Measurements from ENCODE around the gene SDK1. TPM values are rescaled to one million over a fixed set of nuclear protein-coding genes. Genes with fewer than 3 reads are reported as not detected.

SDK1 gene
- total and polyA plus RNA-seq, 2 experiments from 2014 or later = 2.1 to 10.0 TPM

GRCh38 chr7:3585826-3586225 lies 284.8 kb downstream of the SDK1 start:
- DNase-seq (ENCODE audit: low spot score) (peak; percentile 47), ATAC-seq (peak; percentile 89)
- Histone ChIP-seq H2AFZ (peak overlapping the region; percentile 52; the same call in 1 of the 2 replicates), H3K27me3 (ENCODE audit: insufficient read depth) (no peaks in the 10 kb centered on the region), H3F3A (replicated peaks; ENCODE audit: low read depth) (no peaks in the 10 kb centered on the region), H3K27ac (ENCODE audit: low read depth) (peak overlapping the region; percentile 18; the same call in 1 of the 2 replicates), H3K4me3 (no peak overlapping the region), H3K79me2 (replicated peaks; ENCODE audit: insufficient read depth) (no peaks in the 10 kb centered on the region), H3K4me2 (peak overlapping the region; percentile 57; the same call in 1 of the 2 replicates), H3K4me1 (ENCODE audit: insufficient read depth) (peaks cover 13% of the 10 kb centered on the region), H4K20me1 (replicated peaks; ENCODE audit: insufficient read depth) (no peaks in the 10 kb centered on the region), H3K36me3 (ENCODE audit: insufficient read depth) (no peaks in the 10 kb centered on the region), H3K9me2 (ENCODE audit: insufficient read depth) (0 out of 2 replicates have a peak, but pooled peaks cover 4% of the 10 kb centered on the region)
- H3K9me3 Mint-ChIP-seq = peaks cover 4% of the 10 kb centered on the region; the same call in 2 of the 3 replicates
- no peaks in the 10 kb centered on the region for H3K27me3 Mint-ChIP-seq (ENCODE audit: insufficient read depth, low read depth, poor library complexity)
- H3K4me1 Mint-ChIP-seq = peaks cover 4% of the 10 kb centered on the region; the same call in 2 of the 3 replicates
- H3K36me3 Mint-ChIP-seq (ENCODE audit: low read depth) = peaks cover 3% of the 10 kb centered on the region; the same call in 1 of the 3 replicates
- H3K4me3 Mint-ChIP-seq = no peak overlapping the region
- TF ChIP-seq POLR2AphosphoS5 (IDR thresholded peaks at IDR 0.05; ENCODE audit: low read depth) (no peak), ZNF331 (CRISPR knock-in tag; IDR thresholded peaks at IDR 0.05; ENCODE audit: low read depth) (no peak), NANOG (IDR thresholded peaks at IDR 0.05; ENCODE audit: borderline replicate concordance) (peak; percentile 10; the same call in 1 of the 2 replicates)
- H3K27ac Mint-ChIP-seq = no peak overlapping the region

DNA sequence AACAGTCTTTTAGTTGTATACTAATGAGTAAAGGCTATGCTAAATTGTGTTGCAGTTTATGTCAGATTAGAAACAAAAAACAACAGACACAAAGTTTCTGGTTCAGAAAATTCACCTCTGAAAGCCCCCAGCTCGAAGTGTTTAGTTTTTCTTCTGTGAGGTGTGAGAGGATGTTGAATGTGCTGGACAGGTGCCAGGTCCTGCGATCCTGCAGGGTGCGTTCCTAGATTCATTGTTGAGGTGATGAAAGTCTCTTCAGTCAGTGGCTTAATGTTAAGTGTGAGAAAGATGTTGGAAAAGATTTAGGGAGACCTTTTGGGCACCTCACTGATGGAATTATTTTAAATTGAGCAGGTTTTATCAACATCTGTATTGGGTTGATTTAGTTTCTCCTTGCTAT lies 287.3 kb downstream of the SDK1 start:
- no peak for ATAC-seq
- Histone ChIP-seq H3F3A (replicated peaks; ENCODE audit: low read depth) (no peaks in the 10 kb centered on the region), H3K4me3 (no peak overlapping the region), H3K27ac (ENCODE audit: low read depth) (no peak overlapping the region), H3K4me2 (no peak overlapping the region), H2AFZ (no peak overlapping the region), H3K36me3 (ENCODE audit: insufficient read depth) (no peaks in the 10 kb centered on the region), H3K4me1 (ENCODE audit: insufficient read depth) (peaks cover 24% of the 10 kb centered on the region), H3K9me2 (ENCODE audit: insufficient read depth) (0 out of 2 replicates have a peak, but pooled peaks cover 4% of the 10 kb centered on the region), H4K20me1 (replicated peaks; ENCODE audit: insufficient read depth) (no peaks in the 10 kb centered on the region; the same call in 1 of the 2 replicates), H3K79me2 (replicated peaks; ENCODE audit: insufficient read depth) (no peaks in the 10 kb centered on the region), H3K27me3 (ENCODE audit: insufficient read depth) (no peaks in the 10 kb centered on the region)
- no peak for TF ChIP-seq NANOG (IDR thresholded peaks at IDR 0.05; ENCODE audit: borderline replicate concordance)
- no peak for TF ChIP-seq JUNB (IDR thresholded peaks at IDR 0.05; ENCODE audit: unreplicated experiment)
- Mint-ChIP-seq H3K9me3 (no peaks in the 10 kb centered on the region), H3K4me1 (peaks cover 22% of the 10 kb centered on the region), H3K36me3 (ENCODE audit: low read depth) (no peaks in the 10 kb centered on the region), H3K4me3 (no peak overlapping the region), H3K27me3 (ENCODE audit: insufficient read depth, low read depth, poor library complexity) (no peaks in the 10 kb centered on the region), H3K27ac (no peak overlapping the region)
- no peak for DNase-seq (ENCODE audit: low spot score)

GRCh38 chr7:3589752-3590151 lies 288.7 kb downstream of the SDK1 start:
- peaks cover 24% of the 10 kb centered on the region for H3K4me1 ChIP-seq (ENCODE audit: insufficient read depth)
- Mint-ChIP-seq H3K4me1 (peaks cover 25% of the 10 kb centered on the region), H3K9me3 (no peaks in the 10 kb centered on the region), H3K27ac (no peak overlapping the region), H3K4me3 (no peak overlapping the region), H3K27me3 (ENCODE audit: insufficient read depth, low read depth, poor library complexity) (no peaks in the 10 kb centered on the region), H3K36me3 (ENCODE audit: low read depth) (no peaks in the 10 kb centered on the region)
- 0 out of 2 replicates have a peak, but pooled peaks cover 4% of the 10 kb centered on the region for H3K9me2 ChIP-seq (ENCODE audit: insufficient read depth)
- H4K20me1 ChIP-seq (replicated peaks; ENCODE audit: insufficient read depth) = no peaks in the 10 kb centered on the region; the same call in 1 of the 2 replicates
- no peaks in the 10 kb centered on the region for H3K79me2 ChIP-seq (replicated peaks; ENCODE audit: insufficient read depth)
- ATAC-seq (no peak), DNase-seq (ENCODE audit: low spot score) (no peak)
- H3K27ac ChIP-seq (ENCODE audit: low read depth) = no peak overlapping the region
- no peak overlapping the region for H2AFZ ChIP-seq
- H3K4me2 ChIP-seq = no peak overlapping the region
- H3K27me3 ChIP-seq (ENCODE audit: insufficient read depth) = no peaks in the 10 kb centered on the region
- H3F3A ChIP-seq (replicated peaks; ENCODE audit: low read depth) = no peaks in the 10 kb centered on the region
- no peak overlapping the region for H3K4me3 ChIP-seq
- no peaks in the 10 kb centered on the region for H3K36me3 ChIP-seq (ENCODE audit: insufficient read depth)
- TF ChIP-seq, protein P1, sequence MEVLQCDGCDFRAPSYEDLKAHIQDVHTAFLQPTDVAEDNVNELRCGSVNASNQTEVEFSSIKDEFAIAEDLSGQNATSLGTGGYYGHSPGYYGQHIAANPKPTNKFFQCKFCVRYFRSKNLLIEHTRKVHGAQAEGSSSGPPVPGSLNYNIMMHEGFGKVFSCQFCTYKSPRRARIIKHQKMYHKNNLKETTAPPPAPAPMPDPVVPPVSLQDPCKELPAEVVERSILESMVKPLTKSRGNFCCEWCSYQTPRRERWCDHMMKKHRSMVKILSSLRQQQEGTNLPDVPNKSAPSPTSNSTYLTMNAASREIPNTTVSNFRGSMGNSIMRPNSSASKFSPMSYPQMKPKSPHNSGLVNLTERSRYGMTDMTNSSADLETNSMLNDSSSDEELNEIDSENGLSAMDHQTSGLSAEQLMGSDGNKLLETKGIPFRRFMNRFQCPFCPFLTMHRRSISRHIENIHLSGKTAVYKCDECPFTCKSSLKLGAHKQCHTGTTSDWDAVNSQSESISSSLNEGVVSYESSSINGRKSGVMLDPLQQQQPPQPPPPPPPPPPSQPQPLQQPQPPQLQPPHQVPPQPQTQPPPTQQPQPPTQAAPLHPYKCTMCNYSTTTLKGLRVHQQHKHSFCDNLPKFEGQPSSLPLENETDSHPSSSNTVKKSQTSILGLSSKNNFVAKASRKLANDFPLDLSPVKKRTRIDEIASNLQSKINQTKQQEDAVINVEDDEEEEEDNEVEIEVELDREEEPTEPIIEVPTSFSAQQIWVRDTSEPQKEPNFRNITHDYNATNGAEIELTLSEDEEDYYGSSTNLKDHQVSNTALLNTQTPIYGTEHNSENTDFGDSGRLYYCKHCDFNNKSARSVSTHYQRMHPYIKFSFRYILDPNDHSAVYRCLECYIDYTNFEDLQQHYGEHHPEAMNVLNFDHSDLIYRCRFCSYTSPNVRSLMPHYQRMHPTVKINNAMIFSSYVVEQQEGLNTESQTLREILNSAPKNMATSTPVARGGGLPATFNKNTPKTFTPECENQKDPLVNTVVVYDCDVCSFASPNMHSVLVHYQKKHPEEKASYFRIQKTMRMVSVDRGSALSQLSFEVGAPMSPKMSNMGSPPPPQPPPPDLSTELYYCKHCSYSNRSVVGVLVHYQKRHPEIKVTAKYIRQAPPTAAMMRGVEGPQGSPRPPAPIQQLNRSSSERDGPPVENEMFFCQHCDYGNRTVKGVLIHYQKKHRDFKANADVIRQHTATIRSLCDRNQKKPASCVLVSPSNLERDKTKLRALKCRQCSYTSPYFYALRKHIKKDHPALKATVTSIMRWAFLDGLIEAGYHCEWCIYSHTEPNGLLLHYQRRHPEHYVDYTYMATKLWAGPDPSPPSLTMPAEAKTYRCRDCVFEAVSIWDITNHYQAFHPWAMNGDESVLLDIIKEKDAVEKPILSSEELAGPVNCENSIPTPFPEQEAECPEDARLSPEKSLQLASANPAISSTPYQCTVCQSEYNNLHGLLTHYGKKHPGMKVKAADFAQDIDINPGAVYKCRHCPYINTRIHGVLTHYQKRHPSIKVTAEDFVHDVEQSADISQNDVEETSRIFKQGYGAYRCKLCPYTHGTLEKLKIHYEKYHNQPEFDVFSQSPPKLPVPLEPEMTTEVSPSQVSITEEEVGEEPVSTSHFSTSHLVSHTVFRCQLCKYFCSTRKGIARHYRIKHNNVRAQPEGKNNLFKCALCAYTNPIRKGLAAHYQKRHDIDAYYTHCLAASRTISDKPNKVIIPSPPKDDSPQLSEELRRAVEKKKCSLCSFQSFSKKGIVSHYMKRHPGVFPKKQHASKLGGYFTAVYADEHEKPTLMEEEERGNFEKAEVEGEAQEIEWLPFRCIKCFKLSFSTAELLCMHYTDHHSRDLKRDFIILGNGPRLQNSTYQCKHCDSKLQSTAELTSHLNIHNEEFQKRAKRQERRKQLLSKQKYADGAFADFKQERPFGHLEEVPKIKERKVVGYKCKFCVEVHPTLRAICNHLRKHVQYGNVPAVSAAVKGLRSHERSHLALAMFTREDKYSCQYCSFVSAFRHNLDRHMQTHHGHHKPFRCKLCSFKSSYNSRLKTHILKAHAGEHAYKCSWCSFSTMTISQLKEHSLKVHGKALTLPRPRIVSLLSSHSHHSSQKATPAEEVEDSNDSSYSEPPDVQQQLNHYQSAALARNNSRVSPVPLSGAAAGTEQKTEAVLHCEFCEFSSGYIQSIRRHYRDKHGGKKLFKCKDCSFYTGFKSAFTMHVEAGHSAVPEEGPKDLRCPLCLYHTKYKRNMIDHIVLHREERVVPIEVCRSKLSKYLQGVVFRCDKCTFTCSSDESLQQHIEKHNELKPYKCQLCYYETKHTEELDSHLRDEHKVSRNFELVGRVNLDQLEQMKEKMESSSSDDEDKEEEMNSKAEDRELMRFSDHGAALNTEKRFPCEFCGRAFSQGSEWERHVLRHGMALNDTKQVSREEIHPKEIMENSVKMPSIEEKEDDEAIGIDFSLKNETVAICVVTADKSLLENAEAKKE (CRISPR knock-in tag; IDR thresholded peaks at IDR 0.05) = no peak
- TF ChIP-seq STAT1 (IDR thresholded peaks at IDR 0.05; ENCODE audit: unreplicated experiment) (no peak), POLR2AphosphoS5 (IDR thresholded peaks at IDR 0.05; ENCODE audit: low read depth) (no peak), NANOG (IDR thresholded peaks at IDR 0.05; ENCODE audit: borderline replicate concordance) (no peak)
- TF ChIP-seq, protein P2, sequence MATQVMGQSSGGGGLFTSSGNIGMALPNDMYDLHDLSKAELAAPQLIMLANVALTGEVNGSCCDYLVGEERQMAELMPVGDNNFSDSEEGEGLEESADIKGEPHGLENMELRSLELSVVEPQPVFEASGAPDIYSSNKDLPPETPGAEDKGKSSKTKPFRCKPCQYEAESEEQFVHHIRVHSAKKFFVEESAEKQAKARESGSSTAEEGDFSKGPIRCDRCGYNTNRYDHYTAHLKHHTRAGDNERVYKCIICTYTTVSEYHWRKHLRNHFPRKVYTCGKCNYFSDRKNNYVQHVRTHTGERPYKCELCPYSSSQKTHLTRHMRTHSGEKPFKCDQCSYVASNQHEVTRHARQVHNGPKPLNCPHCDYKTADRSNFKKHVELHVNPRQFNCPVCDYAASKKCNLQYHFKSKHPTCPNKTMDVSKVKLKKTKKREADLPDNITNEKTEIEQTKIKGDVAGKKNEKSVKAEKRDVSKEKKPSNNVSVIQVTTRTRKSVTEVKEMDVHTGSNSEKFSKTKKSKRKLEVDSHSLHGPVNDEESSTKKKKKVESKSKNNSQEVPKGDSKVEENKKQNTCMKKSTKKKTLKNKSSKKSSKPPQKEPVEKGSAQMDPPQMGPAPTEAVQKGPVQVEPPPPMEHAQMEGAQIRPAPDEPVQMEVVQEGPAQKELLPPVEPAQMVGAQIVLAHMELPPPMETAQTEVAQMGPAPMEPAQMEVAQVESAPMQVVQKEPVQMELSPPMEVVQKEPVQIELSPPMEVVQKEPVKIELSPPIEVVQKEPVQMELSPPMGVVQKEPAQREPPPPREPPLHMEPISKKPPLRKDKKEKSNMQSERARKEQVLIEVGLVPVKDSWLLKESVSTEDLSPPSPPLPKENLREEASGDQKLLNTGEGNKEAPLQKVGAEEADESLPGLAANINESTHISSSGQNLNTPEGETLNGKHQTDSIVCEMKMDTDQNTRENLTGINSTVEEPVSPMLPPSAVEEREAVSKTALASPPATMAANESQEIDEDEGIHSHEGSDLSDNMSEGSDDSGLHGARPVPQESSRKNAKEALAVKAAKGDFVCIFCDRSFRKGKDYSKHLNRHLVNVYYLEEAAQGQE (IDR thresholded peaks at IDR 0.05; ENCODE audit: unreplicated experiment) = no peak

Measured in GM23338 (cell line).